ENCODE results near the gene FBXO10.
"Not testable (repeated sequence)": the region's sequence is repeated elsewhere in the genome, so short reads cannot be mapped to it uniquely, and the experiment has no call there.

Gene FBXO10

GRCh38 chr9:37515620-37516258, 60.4 kb downstream of the FBXO10 start:
- no peak for DNase-seq (ENCODE audit: low read depth in 1 of 2, low spot score in 1 of 2)

GRCh38 chr9:37514999-37515398, 61.2 kb downstream of the FBXO10 start:
- DNase-seq (ENCODE audit: low read depth in 1 of 2, low spot score in 1 of 2), result no peak

- DNase-seq (ENCODE audit: low read depth in 1 of 2, low spot score in 1 of 2), result not testable (repeated sequence)
These were observed 61.8 kb downstream of the FBXO10 start for GRCh38 chr9:37514415-37514814.

DNA sequence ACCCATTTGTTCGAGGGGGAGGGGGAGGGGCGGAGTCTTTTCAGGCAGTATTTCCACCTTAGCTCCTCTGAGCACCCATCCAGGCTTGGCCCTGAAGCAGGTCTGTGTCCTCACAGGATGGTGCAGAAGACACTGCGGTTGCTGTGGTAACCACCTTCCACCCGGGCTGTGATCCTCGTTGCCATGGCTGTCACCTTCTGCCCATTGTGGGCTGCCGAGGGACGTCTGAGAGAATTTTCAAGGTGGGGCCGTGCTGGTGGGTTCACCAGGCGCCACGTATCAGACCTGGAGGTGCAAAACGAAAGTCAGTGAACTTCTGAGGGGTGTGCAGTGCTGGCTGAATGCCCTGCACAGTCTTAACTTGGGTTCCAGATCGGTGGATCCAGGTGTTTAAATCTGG, 63.7 kb downstream of the FBXO10 start:
- no peak for DNase-seq (ENCODE audit: low read depth in 1 of 2, low spot score in 1 of 2)

- no peak for DNase-seq (ENCODE audit: low read depth in 1 of 2, low spot score in 1 of 2)
These were observed 64.9 kb downstream of the FBXO10 start for GRCh38 chr9:37511016-37512010.

GRCh38 chr9:37510053-37510452, 66.1 kb downstream of the FBXO10 start:
- DNase-seq (ENCODE audit: low read depth in 1 of 2, low spot score in 1 of 2), result not testable (repeated sequence)

DNA sequence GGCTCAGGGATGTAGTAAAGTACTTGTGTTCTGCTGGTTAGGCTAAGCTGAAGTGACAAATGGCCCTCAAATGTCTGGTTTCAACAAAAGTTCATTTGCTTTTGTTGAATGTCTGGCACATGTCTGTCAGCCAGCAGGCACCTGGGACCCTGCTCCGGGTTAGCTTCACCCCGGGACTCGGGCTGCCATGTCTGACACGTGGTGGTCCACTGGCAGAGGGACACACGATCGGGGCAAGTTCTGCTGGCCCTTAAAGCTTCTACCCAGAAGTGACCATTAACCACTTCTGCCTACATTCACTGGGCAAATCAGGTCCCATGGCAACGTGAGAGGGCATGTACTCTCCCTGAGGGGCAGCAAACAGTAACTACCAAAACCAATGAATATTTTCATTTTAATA, 66.6 kb downstream of the FBXO10 start:
- DNase-seq (ENCODE audit: low read depth in 1 of 2, low spot score in 1 of 2), result no peak

DNA sequence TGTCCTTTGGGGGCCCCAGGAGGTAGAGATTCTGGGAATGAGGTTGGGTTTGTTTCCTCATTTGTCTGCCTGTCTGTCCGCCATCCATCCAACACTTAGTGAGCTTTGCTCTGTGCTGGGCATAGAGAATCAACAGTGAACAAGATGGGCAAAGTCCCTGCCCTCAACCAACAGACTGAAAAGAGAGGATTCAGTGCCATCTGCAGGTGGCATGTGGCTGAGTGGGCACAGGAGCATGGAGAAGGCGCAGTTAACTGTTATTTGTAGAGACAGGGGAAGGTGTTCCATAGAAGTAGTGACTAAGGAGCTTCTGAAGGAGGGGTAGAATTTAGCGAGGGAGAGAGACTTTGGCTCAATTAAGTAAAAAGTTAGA, 67.4 kb downstream of the FBXO10 start:
- no peak for DNase-seq (ENCODE audit: low read depth in 1 of 2, low spot score in 1 of 2)

DNA sequence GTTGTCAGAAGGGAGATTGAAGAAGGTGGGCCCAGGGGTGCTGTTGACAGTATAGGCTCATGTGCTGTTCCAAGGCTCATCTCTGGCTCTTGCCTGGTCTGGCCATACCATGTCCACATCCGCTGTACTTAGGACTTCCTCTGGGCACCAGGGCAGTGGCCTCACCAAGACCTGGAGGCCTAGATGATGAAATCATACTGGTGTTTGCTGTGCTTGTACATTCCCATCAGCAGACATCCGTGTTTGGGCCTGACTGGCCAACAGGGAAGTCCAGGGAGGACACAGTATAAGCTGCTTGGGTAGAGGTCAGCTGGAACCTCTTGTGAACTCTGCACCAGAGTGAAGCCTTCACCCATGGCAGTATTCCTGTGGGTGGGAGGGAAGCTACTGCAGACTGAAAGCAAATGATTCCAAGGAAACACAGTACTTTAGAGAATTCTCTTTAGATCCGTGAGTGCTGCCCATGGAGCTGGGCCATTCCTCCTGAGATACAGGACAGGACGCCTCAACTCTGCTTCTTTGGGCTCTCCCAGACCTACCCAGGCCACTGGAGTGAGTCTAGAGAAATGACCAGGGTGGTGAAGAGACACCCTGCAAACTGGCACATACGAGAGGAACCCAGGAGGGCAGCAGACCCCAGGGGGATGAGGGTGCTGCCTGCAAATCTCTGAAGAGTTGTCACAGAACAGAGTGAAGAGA, 67.9 kb downstream of the FBXO10 start:
- DNase-seq (ENCODE audit: low read depth in 1 of 2, low spot score in 1 of 2), result no peak

GRCh38 chr9:37507566-37508134, 68.5 kb downstream of the FBXO10 start:
- DNase-seq (ENCODE audit: low read depth in 1 of 2, low spot score in 1 of 2), result no peak

DNA sequence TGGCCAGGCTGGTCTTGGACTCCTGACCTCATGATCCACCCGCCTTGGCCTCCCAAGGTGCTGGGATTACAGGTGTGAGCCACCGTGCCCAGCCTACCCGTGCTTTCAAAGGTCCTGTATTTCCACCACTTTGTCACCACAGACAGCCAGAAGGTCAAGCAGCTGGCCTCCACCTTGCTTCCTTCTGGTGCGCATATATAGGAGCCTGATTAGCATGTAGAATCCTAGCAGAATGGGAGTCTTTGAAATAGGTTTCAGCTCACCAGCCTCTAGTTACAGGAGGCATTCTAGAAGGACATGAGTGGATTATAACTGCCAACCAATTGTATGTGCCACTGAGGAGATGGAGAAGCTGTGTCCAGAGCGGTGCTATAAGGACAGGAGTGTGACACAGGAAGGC, 71.6 kb downstream of the FBXO10 start:
- no peak for DNase-seq (ENCODE audit: low read depth in 1 of 2, low spot score in 1 of 2)

DNA sequence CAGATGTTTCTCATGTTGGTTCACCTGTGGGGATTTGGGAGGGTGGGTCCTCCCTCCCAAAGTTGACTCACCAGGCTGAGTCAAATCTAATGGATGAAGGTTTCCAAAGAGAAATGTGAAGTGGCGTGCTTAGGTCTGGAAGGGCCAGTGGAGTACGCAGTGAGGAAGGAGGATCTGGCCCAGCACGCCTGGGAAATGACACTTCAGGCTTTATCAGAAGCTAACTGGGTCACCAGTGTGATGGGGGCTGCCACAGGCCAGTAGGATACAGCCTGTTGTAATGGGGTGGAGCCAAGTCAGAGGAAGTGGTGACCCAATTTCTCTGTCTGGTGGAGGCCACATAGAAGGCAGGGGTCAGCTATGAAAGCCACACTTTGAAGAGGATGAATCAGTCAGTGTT, 72.4 kb downstream of the FBXO10 start:
- no peak for DNase-seq (ENCODE audit: low read depth in 1 of 2, low spot score in 1 of 2)

DNA sequence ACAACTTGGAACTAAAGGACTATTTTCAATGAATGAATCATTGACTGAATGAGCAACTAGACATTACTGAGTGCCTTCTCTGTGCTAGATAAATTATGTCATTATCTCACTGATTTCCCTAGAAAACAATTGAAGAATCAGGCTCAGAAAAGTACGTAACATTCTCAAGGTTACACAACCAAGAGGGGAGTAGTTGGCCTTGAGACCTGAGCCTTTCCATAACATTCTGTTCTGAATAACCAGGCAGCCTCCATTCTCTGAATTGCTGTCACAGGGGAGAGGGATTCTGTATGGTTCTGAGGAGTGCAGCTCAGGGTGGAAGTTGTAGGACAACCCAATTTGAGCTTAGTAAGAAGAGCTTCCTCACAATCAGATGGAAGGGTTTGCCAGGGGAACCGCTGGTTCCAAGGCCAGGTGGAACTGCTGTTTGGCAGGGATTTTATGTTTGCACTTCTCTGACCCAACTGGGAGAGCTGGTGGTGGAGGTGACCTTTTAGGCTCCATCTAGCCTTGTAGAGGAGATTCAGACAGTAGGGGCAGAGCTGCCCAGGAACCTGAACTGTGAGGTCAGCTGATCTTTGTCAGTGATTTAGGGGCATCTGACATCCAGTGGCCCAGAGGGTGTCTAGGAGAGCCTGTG, 74.1 kb downstream of the FBXO10 start:
- no peak for DNase-seq (ENCODE audit: low read depth in 1 of 2, low spot score in 1 of 2)

- DNase-seq (ENCODE audit: low read depth in 1 of 2, low spot score in 1 of 2), result no peak
These were observed 76.9 kb downstream of the FBXO10 start for GRCh38 chr9:37499297-37499696.

DNA sequence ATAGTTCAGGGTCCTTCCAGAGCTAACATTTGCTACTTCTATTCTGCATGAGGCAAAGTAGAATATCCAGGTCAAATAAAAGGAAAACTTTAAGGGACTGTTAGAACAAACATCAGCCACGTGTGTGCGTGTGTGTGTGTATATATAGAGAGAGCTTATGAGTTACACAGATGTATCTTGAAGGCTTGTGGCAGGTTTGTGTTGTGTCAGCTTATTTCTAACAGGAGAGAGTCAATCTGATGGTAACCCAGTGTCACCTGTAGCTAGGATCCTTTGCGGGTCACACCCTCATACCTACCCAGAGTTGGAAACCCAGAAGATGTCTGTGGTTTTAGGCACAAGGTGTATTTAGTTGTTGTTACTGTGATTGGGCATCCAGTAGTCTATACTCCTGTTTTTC, 77.7 kb downstream of the FBXO10 start:
- no peak for DNase-seq (ENCODE audit: low read depth in 1 of 2, low spot score in 1 of 2)

GRCh38 chr9:37497320-37497719, 78.9 kb downstream of the FBXO10 start:
- DNase-seq (ENCODE audit: low read depth in 1 of 2, low spot score in 1 of 2), result no peak

GRCh38 chr9:37496020-37496419, 80.2 kb downstream of the FBXO10 start:
- DNase-seq (ENCODE audit: low read depth in 1 of 2, low spot score in 1 of 2), result no peak

DNA sequence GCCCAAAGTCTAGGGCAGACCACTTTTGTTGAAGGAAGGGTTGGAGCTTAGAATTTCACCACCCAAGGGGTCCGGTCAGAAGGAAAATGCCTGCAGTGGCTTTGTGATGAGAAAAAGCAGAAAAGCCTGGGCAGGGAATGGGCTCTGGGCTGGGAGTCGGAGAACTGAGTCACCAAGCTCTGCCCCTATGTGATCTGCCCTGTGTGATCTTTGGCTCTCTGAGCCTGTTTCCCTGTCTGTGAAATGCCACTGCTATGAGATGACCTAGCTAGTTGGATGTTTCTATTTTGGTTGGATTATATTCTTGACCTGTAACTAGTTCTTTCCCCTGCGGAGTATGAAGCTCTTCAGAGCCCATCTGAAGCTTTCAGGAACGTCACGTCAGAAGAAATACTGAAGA, 80.6 kb downstream of the FBXO10 start:
- DNase-seq (ENCODE audit: low read depth in 1 of 2, low spot score in 1 of 2), result no peak

- DNase-seq (ENCODE audit: low read depth in 1 of 2, low spot score in 1 of 2), result no peak
These were observed 84.2 kb downstream of the FBXO10 start for GRCh38 chr9:37491939-37492338.

GRCh38 chr9:37486616-37487548, 89.3 kb downstream of the FBXO10 start:
- DNase-seq (ENCODE audit: low read depth in 1 of 2, low spot score in 1 of 2), result no peak
